Effector memory CD4-positive, alpha-beta T cell (primary cell): ENCODE measurements around the gene SLC4A8.

ENCODE experiments used
- DNase-seq, 3 donors: peaks; one replicate each; pipeline ENCODE4 v3.0.0-alpha.2; 2020
- H3K27ac ChIP-seq: 2 replicates; pipeline ENCODE4 v1.7.0; 2013; ENCODE audit warnings: mild to moderate bottlenecking, low read length, moderate library complexity; ENCODE audit not compliant: insufficient read depth, poor library complexity, severe bottlenecking
- H3K27me3 ChIP-seq: replicated peaks from 2 replicates; pipeline ENCODE4 v1.7.0; 2013; ENCODE audit warnings: mild to moderate bottlenecking, low read length; ENCODE audit not compliant: insufficient read depth, control insufficient read depth, poor library complexity, severe bottlenecking
- H3K36me3 ChIP-seq: 2 replicates; pipeline ENCODE4 v1.7.0; 2013; ENCODE audit warnings: mild to moderate bottlenecking, low read length, moderate library complexity; ENCODE audit not compliant: control insufficient read depth, insufficient read depth
- H3K4me1 ChIP-seq: 2 replicates; pipeline ENCODE4 v1.7.0; 2013; ENCODE audit warnings: low read length, mild to moderate bottlenecking; ENCODE audit not compliant: control insufficient read depth, insufficient read depth, poor library complexity, severe bottlenecking
- H3K4me3 ChIP-seq: 2 replicates; pipeline ENCODE4 v1.7.0; 2013; ENCODE audit warnings: low read length, low read depth, mild to moderate bottlenecking; ENCODE audit not compliant: insufficient read depth, poor library complexity, severe bottlenecking
- H3K9me3 ChIP-seq: 2 replicates; pipeline ENCODE4 v1.7.0; 2013; ENCODE audit warnings: mild to moderate bottlenecking, low read length, moderate library complexity; ENCODE audit not compliant: control insufficient read depth

SLC4A8 gene

DNA sequence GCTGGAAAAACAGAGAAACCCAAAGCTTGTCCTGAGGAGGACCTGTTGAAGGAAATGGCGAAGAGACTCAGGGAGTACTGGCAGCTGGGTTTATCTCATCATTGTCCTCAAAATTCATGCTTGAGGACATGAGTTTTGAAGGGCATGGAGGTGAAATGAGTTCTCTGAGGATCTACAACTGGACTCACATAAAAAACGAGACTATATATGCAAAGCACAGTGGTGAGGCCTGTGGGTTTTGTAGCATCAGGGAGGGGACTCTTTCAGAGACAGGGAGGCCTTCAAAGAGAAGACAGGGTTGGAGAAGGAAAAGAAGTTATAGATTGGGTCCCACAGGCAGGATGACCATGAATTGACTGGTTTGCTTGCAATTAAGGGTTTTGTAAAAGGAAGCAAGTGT, 95.1 kb downstream of the SLC4A8 start:
- Histone ChIP-seq H3K27me3 (no peaks in the 10 kb centered on the region), H3K4me1 (no peaks in the 10 kb centered on the region), H3K27ac (no peak overlapping the region), H3K4me3 (no peak overlapping the region), H3K9me3 (no peaks in the 10 kb centered on the region), H3K36me3 (no peaks in the 10 kb centered on the region)
- DNase-seq = no peak

DNA sequence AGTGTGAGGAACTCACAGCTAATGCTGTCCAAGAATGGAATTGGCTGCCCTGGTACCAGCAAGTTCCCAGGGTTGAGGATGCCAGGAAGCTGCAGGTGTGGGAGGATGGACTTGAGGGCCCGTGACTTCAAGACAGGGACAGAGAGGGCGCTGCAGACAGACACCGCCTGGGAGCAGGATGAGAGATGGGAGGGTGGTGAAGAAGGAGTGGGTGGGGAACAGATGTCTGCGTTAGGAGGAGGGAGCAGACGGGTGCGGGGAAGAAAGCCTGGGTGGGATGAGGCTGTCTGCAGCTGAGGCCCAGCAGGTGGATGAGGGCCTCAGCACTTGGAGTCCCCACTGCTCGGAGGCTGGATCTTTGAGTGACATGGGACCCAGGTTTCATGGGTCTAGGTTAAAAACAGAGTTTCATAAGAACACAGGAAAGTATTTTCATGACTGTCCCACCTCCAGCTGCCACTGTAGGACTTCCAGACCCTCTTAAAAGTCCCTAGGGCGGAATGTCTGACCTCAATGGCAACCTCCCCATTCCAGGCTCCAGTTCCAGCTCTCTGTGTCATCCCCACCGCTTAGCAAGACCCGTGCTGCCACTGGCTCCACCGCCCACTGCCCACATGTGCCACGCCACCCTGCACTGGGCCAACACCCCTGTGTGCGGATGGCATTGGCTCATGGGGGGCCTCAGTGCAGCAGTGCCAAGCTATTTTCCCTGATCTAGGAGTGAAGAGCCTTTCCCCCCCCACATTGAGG, 96.1 kb downstream of the SLC4A8 start:
- H3K36me3 ChIP-seq = no peaks in the 10 kb centered on the region
- no peak overlapping the region for H3K4me3 ChIP-seq
- H3K27ac ChIP-seq = no peak overlapping the region
- no peaks in the 10 kb centered on the region for H3K9me3 ChIP-seq
- no peak for DNase-seq
- no peaks in the 10 kb centered on the region for H3K27me3 ChIP-seq
- H3K4me1 ChIP-seq = no peaks in the 10 kb centered on the region

DNA sequence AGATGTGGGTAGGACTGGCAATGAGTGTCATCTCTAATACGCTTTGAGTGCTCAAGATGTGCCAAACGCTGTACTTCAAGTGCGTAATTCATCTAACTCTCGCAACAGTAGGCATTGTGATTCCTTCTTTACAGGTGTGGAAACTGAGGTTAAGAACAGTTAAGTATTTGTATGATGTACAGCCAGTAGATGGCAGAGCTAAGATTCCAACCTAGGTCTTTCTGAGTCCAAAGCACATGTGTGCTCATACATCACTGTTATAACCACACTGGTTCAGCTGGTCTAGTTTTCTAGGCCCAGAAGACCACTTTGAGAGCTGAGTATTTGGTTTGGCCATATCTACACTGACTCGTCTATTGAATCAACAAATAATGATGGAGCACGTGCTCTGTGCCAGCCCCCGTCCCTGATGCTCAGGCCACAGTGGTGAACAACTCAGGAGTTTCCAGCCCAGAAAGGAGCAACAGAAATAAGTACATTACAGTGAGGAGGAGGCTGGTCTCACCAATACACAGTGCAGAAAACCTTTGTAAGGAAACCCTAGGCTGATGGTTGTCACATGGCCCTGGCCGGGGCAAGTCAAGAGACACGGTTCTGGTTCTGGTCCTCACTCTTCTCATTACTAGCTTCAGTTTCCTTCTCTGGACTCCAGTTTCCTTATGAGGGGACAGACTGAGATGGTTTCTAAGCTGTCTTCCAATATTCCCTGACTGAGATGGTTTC, 97.1 kb downstream of the SLC4A8 start:
- no peaks in the 10 kb centered on the region for H3K4me1 ChIP-seq
- DNase-seq = no peak
- H3K27me3 ChIP-seq = no peaks in the 10 kb centered on the region
- no peaks in the 10 kb centered on the region for H3K36me3 ChIP-seq
- H3K27ac ChIP-seq = no peak overlapping the region
- H3K9me3 ChIP-seq = no peaks in the 10 kb centered on the region
- H3K4me3 ChIP-seq = no peak overlapping the region

DNA sequence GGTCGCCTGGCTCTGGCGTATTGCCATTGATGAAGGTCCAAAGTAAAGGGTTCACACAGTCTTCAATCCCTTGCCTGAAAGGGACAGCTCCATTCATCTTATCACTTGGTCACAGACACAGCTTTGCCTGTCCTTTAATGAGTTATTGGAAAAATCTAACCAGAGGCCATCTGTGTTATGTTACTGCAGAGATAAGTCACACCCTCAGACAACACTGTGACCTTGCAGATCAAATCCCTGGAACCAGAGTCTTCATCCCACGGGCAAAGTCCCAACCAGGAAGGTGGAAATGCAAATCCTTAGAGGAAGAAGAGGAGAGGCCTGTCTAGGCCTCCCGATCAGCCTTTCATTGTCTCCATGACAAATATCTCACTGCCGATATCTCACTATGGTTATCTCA, 98.1 kb downstream of the SLC4A8 start:
- Histone ChIP-seq H3K27ac (no peak overlapping the region), H3K9me3 (no peaks in the 10 kb centered on the region), H3K4me1 (no peaks in the 10 kb centered on the region), H3K36me3 (no peaks in the 10 kb centered on the region), H3K4me3 (no peak overlapping the region), H3K27me3 (no peaks in the 10 kb centered on the region)
- no peak for DNase-seq

DNA sequence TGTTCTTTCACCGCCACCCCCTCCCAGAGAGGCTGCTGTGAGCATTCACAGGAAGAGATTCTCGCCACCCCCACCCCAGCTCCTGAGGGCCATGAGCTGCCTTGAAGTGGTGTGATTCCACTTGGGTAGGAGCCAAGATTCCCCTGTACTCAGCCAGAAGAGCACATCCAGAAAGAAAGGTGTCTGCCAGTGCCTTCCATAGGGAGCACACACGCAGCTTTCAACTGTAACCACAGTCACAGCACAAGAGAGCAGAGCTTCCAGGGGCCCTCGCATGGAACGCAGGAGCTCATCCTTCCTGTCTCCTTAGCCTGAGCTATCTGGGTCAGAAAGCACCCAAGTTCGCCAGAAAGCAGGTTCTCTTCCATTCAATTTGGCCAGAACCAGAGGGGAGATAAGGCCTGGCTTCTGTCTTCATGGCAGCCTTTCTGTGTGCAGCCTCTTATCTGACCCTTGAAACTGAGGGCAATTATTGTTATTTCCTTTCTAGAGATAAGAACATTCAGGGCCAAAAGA, 99.8 kb downstream of the SLC4A8 start:
- H3K9me3 ChIP-seq = no peaks in the 10 kb centered on the region
- no peaks in the 10 kb centered on the region for H3K27me3 ChIP-seq
- no peaks in the 10 kb centered on the region for H3K4me1 ChIP-seq
- no peak for DNase-seq
- no peaks in the 10 kb centered on the region for H3K36me3 ChIP-seq
- no peak overlapping the region for H3K4me3 ChIP-seq
- H3K27ac ChIP-seq = no peak overlapping the region

DNA sequence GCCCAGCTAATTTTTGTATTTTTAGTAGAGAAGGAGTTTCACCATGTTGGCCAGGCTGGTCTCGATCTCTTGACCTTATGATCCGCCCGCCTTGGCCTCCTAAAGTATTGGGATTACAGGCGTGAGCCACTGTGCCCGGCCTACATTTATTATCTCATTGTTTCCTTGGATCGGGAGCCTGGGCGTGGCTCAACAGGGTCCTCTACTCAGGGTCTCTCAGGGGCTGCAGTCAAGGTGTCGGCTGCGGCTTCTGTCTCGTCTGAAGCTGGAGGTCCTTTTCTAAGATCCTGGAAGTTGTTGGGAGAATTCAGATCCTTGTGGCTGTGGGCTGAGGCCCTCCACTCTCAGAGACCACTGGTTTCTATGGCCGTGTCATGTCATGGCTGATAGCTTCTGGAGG, 100.9 kb downstream of the SLC4A8 start:
- Histone ChIP-seq H3K4me1 (no peaks in the 10 kb centered on the region), H3K9me3 (no peaks in the 10 kb centered on the region), H3K36me3 (no peaks in the 10 kb centered on the region), H3K27ac (no peak overlapping the region), H3K4me3 (no peak overlapping the region), H3K27me3 (no peaks in the 10 kb centered on the region)
- no peak for DNase-seq

DNA sequence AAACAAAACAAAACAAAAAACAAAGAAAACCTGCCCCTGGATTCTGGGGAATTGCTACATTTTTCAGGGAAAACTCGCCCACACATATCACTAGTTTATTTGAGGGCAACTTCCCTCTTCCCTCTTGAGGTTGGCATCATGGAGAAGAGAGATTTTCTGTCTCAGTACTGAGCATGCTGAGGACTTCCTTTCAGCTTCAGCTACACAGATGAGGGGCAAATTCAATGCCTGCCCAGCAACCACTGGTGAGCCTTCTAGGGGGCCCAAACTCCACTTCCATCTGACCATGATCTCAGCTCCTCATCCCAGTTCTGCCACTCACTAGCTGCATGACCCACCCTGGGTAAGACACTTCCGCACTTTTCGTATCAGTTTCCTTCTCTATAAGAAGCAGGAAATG, 103.3 kb downstream of the SLC4A8 start:
- H3K27ac ChIP-seq = no peak overlapping the region
- H3K27me3 ChIP-seq = no peaks in the 10 kb centered on the region
- H3K4me1 ChIP-seq = no peaks in the 10 kb centered on the region

DNA sequence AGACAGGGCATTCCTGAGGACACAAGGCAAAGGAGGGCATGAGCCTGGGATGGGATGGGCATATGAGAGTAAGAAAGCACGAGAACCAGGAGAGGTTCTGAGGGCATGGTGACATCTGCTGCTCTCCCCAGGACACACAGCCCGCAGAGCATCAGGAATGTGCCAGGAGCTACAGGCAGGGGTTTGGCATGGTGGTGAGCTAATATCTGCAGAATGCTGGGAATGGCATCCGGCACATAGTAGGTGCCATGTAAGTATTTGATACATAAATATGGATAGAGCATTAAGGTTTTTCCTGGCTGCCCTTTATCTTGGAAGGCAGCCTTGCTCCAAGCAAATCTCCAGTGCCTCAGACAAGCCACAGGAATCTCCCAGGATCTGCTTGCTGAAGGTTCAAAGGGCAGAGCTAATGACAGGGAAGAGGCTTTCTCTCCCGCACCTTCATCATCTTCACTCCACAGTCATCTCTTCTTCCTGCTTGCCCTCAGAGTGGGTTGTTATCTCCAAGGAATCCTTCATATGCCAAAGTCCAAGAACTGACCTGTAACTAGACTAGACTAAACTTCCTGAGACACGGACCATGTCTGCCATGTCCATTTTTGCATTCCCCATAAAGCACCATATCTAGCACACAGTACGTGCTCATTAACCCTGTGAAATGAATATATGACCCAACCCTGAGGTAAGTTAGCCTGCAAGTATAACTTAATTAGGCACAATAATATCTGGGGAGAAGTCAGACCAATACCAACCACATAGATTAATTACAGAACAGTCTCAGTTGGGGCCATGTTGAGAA, 104.4 kb downstream of the SLC4A8 start:
- no peak for DNase-seq
- no peak overlapping the region for H3K4me3 ChIP-seq
- H3K4me1 ChIP-seq = no peaks in the 10 kb centered on the region
- no peaks in the 10 kb centered on the region for H3K27me3 ChIP-seq
- H3K9me3 ChIP-seq = no peaks in the 10 kb centered on the region
- no peak overlapping the region for H3K27ac ChIP-seq
- H3K36me3 ChIP-seq = no peaks in the 10 kb centered on the region

More for the DNA sequence above, 103.3 kb downstream of the SLC4A8 start:
- DNase-seq = no peak
- Histone ChIP-seq H3K9me3 (no peaks in the 10 kb centered on the region), H3K4me3 (no peak overlapping the region), H3K36me3 (no peaks in the 10 kb centered on the region)

DNA sequence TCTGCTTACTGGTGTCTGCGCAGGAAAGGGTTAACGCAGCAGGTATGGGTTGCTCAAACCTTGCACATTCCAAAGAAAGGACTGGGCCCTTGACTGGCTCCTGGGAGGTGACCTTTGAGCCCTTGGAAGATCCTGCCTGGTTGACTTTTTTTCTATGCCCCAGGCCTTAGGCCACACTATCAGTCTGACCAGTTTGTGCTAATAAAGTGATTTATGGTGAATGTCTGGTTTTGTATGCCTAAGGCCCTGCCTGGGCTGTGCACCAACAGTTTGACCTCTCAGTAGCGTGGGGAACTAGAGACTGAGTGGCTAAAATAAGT, 105.0 kb downstream of the SLC4A8 start:
- Histone ChIP-seq H3K27me3 (no peaks in the 10 kb centered on the region), H3K4me1 (no peaks in the 10 kb centered on the region), H3K27ac (no peak overlapping the region), H3K4me3 (no peak overlapping the region), H3K36me3 (no peaks in the 10 kb centered on the region), H3K9me3 (no peaks in the 10 kb centered on the region)
- no peak for DNase-seq

DNA sequence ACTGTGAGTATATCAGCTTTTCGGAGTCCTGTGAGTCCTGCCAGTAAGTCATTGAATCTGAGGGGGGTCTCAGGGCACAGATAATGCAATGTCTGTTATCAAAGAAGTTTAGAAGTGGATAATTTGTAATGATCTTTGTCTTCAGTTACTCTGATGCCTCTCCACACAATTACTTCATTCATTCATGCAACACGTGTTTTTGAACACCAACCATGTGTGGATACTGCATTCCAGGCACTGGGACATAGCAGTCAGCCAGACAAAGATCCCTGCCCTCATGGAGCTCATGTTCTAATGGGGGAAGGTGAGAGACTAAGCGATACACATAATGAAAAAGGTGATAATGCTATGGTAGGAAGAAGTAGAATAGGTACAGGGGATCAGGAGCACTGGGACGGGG, 105.6 kb downstream of the SLC4A8 start:
- Histone ChIP-seq H3K4me1 (no peaks in the 10 kb centered on the region), H3K36me3 (no peaks in the 10 kb centered on the region), H3K4me3 (no peak overlapping the region), H3K27ac (no peak overlapping the region), H3K27me3 (no peaks in the 10 kb centered on the region), H3K9me3 (no peaks in the 10 kb centered on the region)
- no peak for DNase-seq
